ENCODE data around the gene KIF1A. TPM values are rescaled to one million over a fixed set of nuclear protein-coding genes. Genes with fewer than 3 reads are reported as not detected.

Gene KIF1A
- total and polyA plus RNA-seq, 2 of the 13 experiments (the other 11 are each of a cell fraction or from before 2014, with no cell fraction given) = 0.01 TPM; not detected in 1

GRCh38 chr2:240856151-240856980 is 36.3 kb upstream of the KIF1A start (continued):
- no peak for TF ChIP-seq ZNF280B (CRISPR knock-in tag; IDR thresholded peaks at IDR 0.05; ENCODE audit: borderline replicate concordance)
- no peak for TF ChIP-seq ZSCAN30 (CRISPR knock-in tag; IDR thresholded peaks at IDR 0.05)
- no peak for TF ChIP-seq ZBTB37 (CRISPR knock-in tag; IDR thresholded peaks at IDR 0.05)
- no peak for TF ChIP-seq DMAP1 (CRISPR knock-in tag; IDR thresholded peaks at IDR 0.05)
- TF ChIP-seq POLR2AphosphoS2 (IDR thresholded peaks at IDR 0.05; ENCODE audit: low read depth, low read length) = no peak
- TF ChIP-seq ZNF569 (CRISPR knock-in tag; IDR thresholded peaks at IDR 0.05; ENCODE audit: borderline replicate concordance) = no peak
- TF ChIP-seq ZNF44 (CRISPR knock-in tag; IDR thresholded peaks at IDR 0.05) = no peak
- TF ChIP-seq TBX3 (IDR thresholded peaks at IDR 0.05; ENCODE audit: borderline replicate concordance) = no peak
- TF ChIP-seq MAZ (IDR thresholded peaks at IDR 0.05; ENCODE audit: borderline replicate concordance, low read depth, low read length) = peak; percentile 37; the same call in 1 of the 2 replicates
- TF ChIP-seq MAZ (CRISPR knock-in tag; IDR thresholded peaks at IDR 0.05; ENCODE audit: low read depth) = no peak
- no peak for TF ChIP-seq SMAD9 (CRISPR knock-in tag; IDR thresholded peaks at IDR 0.05)
- TF ChIP-seq ZMAT3 (CRISPR knock-in tag; conservative IDR thresholded peaks at IDR 0.05) = no peak
- TF ChIP-seq ZNF142 (CRISPR knock-in tag; IDR thresholded peaks at IDR 0.05) = no peak
- 0 out of 2 replicates have a peak, but pooled peaks have one; percentile 92 for TF ChIP-seq ZNF468 (CRISPR knock-in tag; IDR thresholded peaks at IDR 0.05)
- TF ChIP-seq KDM5B (CRISPR knock-in tag; IDR thresholded peaks at IDR 0.05; ENCODE audit: borderline replicate concordance) = no peak
- no peak for TF ChIP-seq ZFP36L1 (CRISPR knock-in tag; IDR thresholded peaks at IDR 0.05)
- TF ChIP-seq ZBTB7B (CRISPR knock-in tag; IDR thresholded peaks at IDR 0.05) = peak; percentile 1; the same call in 1 of the 2 replicates
- TF ChIP-seq FOXJ3 (CRISPR knock-in tag; IDR thresholded peaks at IDR 0.05; ENCODE audit: borderline replicate concordance) = no peak
- TF ChIP-seq LBX2 (CRISPR knock-in tag; IDR thresholded peaks at IDR 0.05; ENCODE audit: borderline replicate concordance) = no peak
- TF ChIP-seq KMT2A (CRISPR knock-in tag; IDR thresholded peaks at IDR 0.05) = 0 out of 2 replicates have a peak, but pooled peaks have one; percentile 14
- TF ChIP-seq ETV5 (CRISPR knock-in tag; IDR thresholded peaks at IDR 0.05; ENCODE audit: borderline replicate concordance) = peak; percentile 60; the same call in 1 of the 2 replicates
